Measurements from ENCODE around the gene CHRDL2.

The CHRDL2 gene

GRCh38 chr11:74696939-74697675, 34.1 kb downstream of the CHRDL2 start:
- peaks cover 8 to 14% of the 10 kb centered on the region in 2 experiments for H3K4me1 ChIP-seq (ENCODE audit: control insufficient read depth in 1 of 2, insufficient read depth in 2 of 2, low read length in 2 of 2)
- no peaks in the 10 kb centered on the region for H3K36me3 ChIP-seq (ENCODE audit: control insufficient read depth in 1 of 2, insufficient read depth in 2 of 2, low read length in 2 of 2)
- no peak overlapping the region for H2AK5ac ChIP-seq (ENCODE audit: low read length)
- H3K4me2 ChIP-seq (ENCODE audit: low read length) = no peak overlapping the region
- no peaks in the 10 kb centered on the region for H3K27me3 ChIP-seq (ENCODE audit: insufficient read depth, low read length)
- H3K79me2 ChIP-seq (ENCODE audit: control insufficient read depth, insufficient read depth, low read length, poor library complexity) = no peaks in the 10 kb centered on the region
- H3K79me1 ChIP-seq (ENCODE audit: low read length) = no peaks in the 10 kb centered on the region
- DNase-seq = peak; percentile 51 to 74
- H3K4ac ChIP-seq (ENCODE audit: low read depth, low read length) = no peak overlapping the region
- H3K18ac ChIP-seq (ENCODE audit: low read length) = no peak overlapping the region
- no peak overlapping the region for H3K14ac ChIP-seq (ENCODE audit: low read length)
- no peaks in the 10 kb centered on the region for H3K9me3 ChIP-seq (ENCODE audit: insufficient read depth, low read depth, low read length)
- no peak overlapping the region for H4K8ac ChIP-seq (ENCODE audit: low read depth, low read length)
- H3K4me3 ChIP-seq (ENCODE audit: low read depth, low read length) = no peak overlapping the region
- no peak overlapping the region for H3K9ac ChIP-seq (ENCODE audit: low read length)
- H4K91ac ChIP-seq (ENCODE audit: low read depth, low read length) = no peak overlapping the region
- H3K27ac ChIP-seq (ENCODE audit: low read depth, low read length) = no peak overlapping the region
- no peak overlapping the region for H2BK5ac ChIP-seq (ENCODE audit: low read depth, low read length, poor library complexity)
- no peak overlapping the region for H2AFZ ChIP-seq (ENCODE audit: insufficient read depth, low read length, poor library complexity)
- no peak overlapping the region for H4K12ac ChIP-seq (ENCODE audit: low read depth, low read length)
- no CpG with 5 or more reads among the region's 16 CpGs for WGBS (ENCODE audit: extremely low coverage, insufficient coverage, insufficient read length)
- no peak overlapping the region for H3K23ac ChIP-seq (ENCODE audit: low read length)
- no peak overlapping the region for H2BK120ac ChIP-seq (ENCODE audit: insufficient read depth, low read length, poor library complexity)
- no peak overlapping the region for H2BK12ac ChIP-seq (ENCODE audit: low read length)

DNA sequence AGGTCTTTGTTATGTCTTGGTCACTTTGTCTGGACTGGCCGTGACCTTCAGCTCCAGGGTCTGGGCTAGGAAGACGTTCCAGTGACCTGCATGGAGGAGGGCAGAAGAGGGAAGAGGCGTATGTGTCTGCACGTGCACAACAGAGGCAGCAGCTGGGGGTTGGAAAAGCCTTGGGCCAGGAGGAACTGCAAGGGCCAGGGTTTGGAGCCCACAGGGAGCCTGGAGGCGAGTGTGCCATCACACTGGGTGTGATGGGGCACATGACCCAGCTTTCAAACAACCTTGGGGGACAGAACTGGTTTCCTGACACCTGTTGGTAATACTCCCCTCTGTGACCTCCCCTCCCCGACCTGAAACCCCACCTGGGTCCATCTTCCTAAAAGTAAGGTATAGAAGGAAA, 34.7 kb downstream of the CHRDL2 start:
- Histone ChIP-seq H3K27ac (ENCODE audit: low read depth, low read length) (no peak overlapping the region), H3K79me2 (ENCODE audit: control insufficient read depth, insufficient read depth, low read length, poor library complexity) (no peaks in the 10 kb centered on the region), H4K91ac (ENCODE audit: low read depth, low read length) (no peak overlapping the region), H3K79me1 (ENCODE audit: low read length) (no peaks in the 10 kb centered on the region), H3K27me3 (ENCODE audit: insufficient read depth, low read length) (no peaks in the 10 kb centered on the region), H3K4me1 (ENCODE audit: control insufficient read depth in 1 of 2, insufficient read depth in 2 of 2, low read length in 2 of 2) (peaks cover 8 to 14% of the 10 kb centered on the region in 2 experiments), H3K36me3 (ENCODE audit: control insufficient read depth in 1 of 2, insufficient read depth in 2 of 2, low read length in 2 of 2) (no peaks in the 10 kb centered on the region), H3K18ac (ENCODE audit: low read length) (no peak overlapping the region), H2AK5ac (ENCODE audit: low read length) (no peak overlapping the region), H2AFZ (ENCODE audit: insufficient read depth, low read length, poor library complexity) (peak overlapping the region; percentile 30), H4K8ac (ENCODE audit: low read depth, low read length) (no peak overlapping the region), H3K4me2 (ENCODE audit: low read length) (no peak overlapping the region), H3K23ac (ENCODE audit: low read length) (no peak overlapping the region), H2BK12ac (ENCODE audit: low read length) (no peak overlapping the region), H4K12ac (ENCODE audit: low read depth, low read length) (no peak overlapping the region), H2BK120ac (ENCODE audit: insufficient read depth, low read length, poor library complexity) (no peak overlapping the region), H3K4ac (ENCODE audit: low read depth, low read length) (no peak overlapping the region), H3K14ac (ENCODE audit: low read length) (no peak overlapping the region), H3K9ac (ENCODE audit: low read length) (no peak overlapping the region), H2BK5ac (ENCODE audit: low read depth, low read length, poor library complexity) (no peak overlapping the region), H3K4me3 (ENCODE audit: low read depth, low read length) (no peak overlapping the region), H3K9me3 (ENCODE audit: insufficient read depth, low read depth, low read length) (no peaks in the 10 kb centered on the region)
- peak in 1 of 2 donors; percentile 19 for DNase-seq
- no CpG with 5 or more reads among the region's 6 CpGs for WGBS (ENCODE audit: extremely low coverage, insufficient coverage, insufficient read length)

DNA sequence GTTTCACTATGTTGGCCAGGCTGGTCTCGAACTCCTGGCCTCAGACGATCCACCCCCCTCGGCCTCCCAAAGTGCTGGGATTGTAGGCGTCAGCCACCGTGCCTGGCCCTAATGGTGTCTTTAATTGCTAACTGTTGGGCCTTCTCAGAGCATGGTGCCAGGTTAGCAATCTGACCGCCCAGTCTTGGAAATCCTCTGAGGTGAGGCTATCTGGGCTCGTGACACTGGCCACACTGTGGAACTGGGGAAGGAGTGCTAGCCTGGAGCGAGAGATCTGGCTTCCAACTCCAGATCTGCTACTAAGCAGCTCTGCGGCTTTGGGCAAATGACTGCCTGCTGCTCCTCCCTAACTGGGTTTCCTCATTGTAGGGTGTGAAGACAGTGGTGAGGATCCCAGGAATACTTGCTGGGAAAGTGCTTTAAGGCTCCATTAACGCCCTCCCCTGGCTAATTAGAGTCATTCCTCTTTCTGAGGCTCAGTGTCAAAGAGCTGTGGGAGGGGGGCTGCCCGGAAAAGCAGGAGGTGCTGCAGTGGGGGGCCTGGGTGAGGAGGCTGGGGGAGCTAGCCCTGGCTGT, 35.4 kb downstream of the CHRDL2 start:
- Histone ChIP-seq H3K9ac (ENCODE audit: low read length) (no peak overlapping the region), H4K8ac (ENCODE audit: low read depth, low read length) (no peak overlapping the region), H3K14ac (ENCODE audit: low read length) (no peak overlapping the region), H3K27ac (ENCODE audit: low read depth, low read length) (no peak overlapping the region), H3K36me3 (ENCODE audit: control insufficient read depth in 1 of 2, insufficient read depth in 2 of 2, low read length in 2 of 2) (no peaks in the 10 kb centered on the region), H2AK5ac (ENCODE audit: low read length) (no peak overlapping the region), H2BK120ac (ENCODE audit: insufficient read depth, low read length, poor library complexity) (no peak overlapping the region), H3K79me2 (ENCODE audit: control insufficient read depth, insufficient read depth, low read length, poor library complexity) (no peaks in the 10 kb centered on the region), H3K4me1 (ENCODE audit: control insufficient read depth in 1 of 2, insufficient read depth in 2 of 2, low read length in 2 of 2) (peaks cover 8 to 14% of the 10 kb centered on the region in 2 experiments), H4K91ac (ENCODE audit: low read depth, low read length) (no peak overlapping the region), H3K4me3 (ENCODE audit: low read depth, low read length) (no peak overlapping the region), H4K12ac (ENCODE audit: low read depth, low read length) (no peak overlapping the region), H3K9me3 (ENCODE audit: insufficient read depth, low read depth, low read length) (no peaks in the 10 kb centered on the region), H3K79me1 (ENCODE audit: low read length) (no peaks in the 10 kb centered on the region), H3K4me2 (ENCODE audit: low read length) (no peak overlapping the region), H3K27me3 (ENCODE audit: insufficient read depth, low read length) (no peaks in the 10 kb centered on the region), H2AFZ (ENCODE audit: insufficient read depth, low read length, poor library complexity) (no peak overlapping the region), H2BK12ac (ENCODE audit: low read length) (no peak overlapping the region), H3K4ac (ENCODE audit: low read depth, low read length) (no peak overlapping the region), H2BK5ac (ENCODE audit: low read depth, low read length, poor library complexity) (no peak overlapping the region), H3K23ac (ENCODE audit: low read length) (no peak overlapping the region), H3K18ac (ENCODE audit: low read length) (no peak overlapping the region)
- DNase-seq = no peak
- no CpG with 5 or more reads among the region's 11 CpGs for WGBS (ENCODE audit: extremely low coverage, insufficient coverage, insufficient read length)

DNA sequence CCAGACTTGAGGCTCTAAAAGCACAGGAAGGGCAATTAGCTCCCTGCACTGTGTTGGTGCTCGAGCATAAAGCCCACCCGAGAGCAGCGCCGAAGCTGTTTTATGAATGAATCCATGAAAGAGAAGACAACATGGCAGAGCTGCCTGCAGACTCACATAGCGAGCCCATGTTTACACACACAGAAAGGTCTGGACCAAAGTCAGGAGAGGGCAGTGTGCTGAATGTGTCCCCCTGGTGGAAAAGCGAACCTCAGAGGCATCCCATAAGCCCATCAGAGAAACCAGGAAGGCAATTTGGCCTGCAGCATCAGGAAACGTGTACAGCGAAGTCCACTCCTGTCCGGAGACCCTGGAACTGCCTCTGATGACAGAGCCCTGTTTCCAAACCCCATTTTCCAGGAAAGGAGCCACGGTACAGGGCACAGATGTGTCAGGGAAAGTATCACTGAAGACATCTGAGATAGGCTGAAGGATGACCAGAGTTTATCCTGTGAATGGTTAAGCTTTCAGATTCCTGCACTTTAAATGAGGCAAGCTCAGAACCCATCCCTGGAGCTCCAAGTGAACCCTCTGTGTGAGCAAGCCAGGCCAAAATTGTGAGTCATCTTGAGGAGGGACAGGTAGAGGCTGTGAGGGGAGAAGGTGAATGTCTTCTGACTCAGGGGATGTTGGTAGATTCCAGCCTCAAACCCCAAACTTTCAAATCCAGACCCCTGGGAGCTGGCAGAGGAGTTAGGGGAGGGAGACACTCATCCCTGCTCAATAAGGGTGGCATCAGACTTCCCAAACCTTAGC, 36.9 kb downstream of the CHRDL2 start:
- H4K12ac ChIP-seq (ENCODE audit: low read depth, low read length) = no peak overlapping the region
- H3K9me3 ChIP-seq (ENCODE audit: insufficient read depth, low read depth, low read length) = no peaks in the 10 kb centered on the region
- no peak overlapping the region for H2BK5ac ChIP-seq (ENCODE audit: low read depth, low read length, poor library complexity)
- no peak overlapping the region for H3K14ac ChIP-seq (ENCODE audit: low read length)
- no peak overlapping the region for H3K18ac ChIP-seq (ENCODE audit: low read length)
- no peak overlapping the region for H3K4me2 ChIP-seq (ENCODE audit: low read length)
- WGBS (ENCODE audit: extremely low coverage, insufficient coverage, insufficient read length) = no CpG with 5 or more reads among the region's 10 CpGs
- H3K4me3 ChIP-seq (ENCODE audit: low read depth, low read length) = no peak overlapping the region
- H4K8ac ChIP-seq (ENCODE audit: low read depth, low read length) = no peak overlapping the region
- H2BK120ac ChIP-seq (ENCODE audit: insufficient read depth, low read length, poor library complexity) = no peak overlapping the region
- H3K79me2 ChIP-seq (ENCODE audit: control insufficient read depth, insufficient read depth, low read length, poor library complexity) = no peaks in the 10 kb centered on the region
- no peak overlapping the region for H3K4ac ChIP-seq (ENCODE audit: low read depth, low read length)
- no peak overlapping the region for H2AK5ac ChIP-seq (ENCODE audit: low read length)
- H3K36me3 ChIP-seq (ENCODE audit: control insufficient read depth in 1 of 2, insufficient read depth in 2 of 2, low read length in 2 of 2) = no peaks in the 10 kb centered on the region
- no peak overlapping the region for H3K27ac ChIP-seq (ENCODE audit: low read depth, low read length)
- H3K9ac ChIP-seq (ENCODE audit: low read length) = no peak overlapping the region
- H2BK12ac ChIP-seq (ENCODE audit: low read length) = no peak overlapping the region
- H3K79me1 ChIP-seq (ENCODE audit: low read length) = no peaks in the 10 kb centered on the region
- peaks cover 8 to 14% of the 10 kb centered on the region in 2 experiments for H3K4me1 ChIP-seq (ENCODE audit: control insufficient read depth in 1 of 2, insufficient read depth in 2 of 2, low read length in 2 of 2)
- DNase-seq = no peak
- H3K27me3 ChIP-seq (ENCODE audit: insufficient read depth, low read length) = no peaks in the 10 kb centered on the region
- H2AFZ ChIP-seq (ENCODE audit: insufficient read depth, low read length, poor library complexity) = no peak overlapping the region
- H4K91ac ChIP-seq (ENCODE audit: low read depth, low read length) = no peak overlapping the region
- H3K23ac ChIP-seq (ENCODE audit: low read length) = no peak overlapping the region
